Chondrocyte (in vitro differentiated cells): ENCODE data around the gene COPS4. TPM values are rescaled to one million over a fixed set of nuclear protein-coding genes. Genes with fewer than 3 reads are reported as not detected.

Experiments
- DNase-seq: peaks from one replicate; pipeline ENCODE4 v3.0.0; 2021; ENCODE audit warnings: mixed read lengths, low spot score
- H3K27ac Mint-ChIP-seq: one replicate; pipeline ENCODE4 v1.8.0; 2021; ENCODE audit warnings: mild to moderate bottlenecking, moderate library complexity, mixed read lengths; ENCODE audit not compliant: unreplicated experiment
- H3K27me3 Mint-ChIP-seq: 2 replicates; pipeline ENCODE4 v1.8.0; 2021; ENCODE audit warnings: low read depth, mixed read lengths
- H3K36me3 Mint-ChIP-seq: 2 replicates; pipeline ENCODE4 v1.8.0; 2021; ENCODE audit warnings: low read depth, mixed read lengths
- H3K4me1 Mint-ChIP-seq: 2 replicates; pipeline ENCODE4 v1.8.0; 2021; ENCODE audit warnings: low read depth, mild to moderate bottlenecking, mixed read lengths
- H3K4me3 Mint-ChIP-seq: one replicate; pipeline ENCODE4 v1.8.0; 2021; ENCODE audit warnings: mild to moderate bottlenecking, moderate library complexity, mixed read lengths; ENCODE audit not compliant: unreplicated experiment
- H3K9me3 Mint-ChIP-seq: 2 replicates; pipeline ENCODE4 v1.8.0; 2021; ENCODE audit warnings: low read depth, mixed read lengths
- total RNA-seq: library from RNA; stranded (reverse); gene quantifications from 3 replicates; pipeline ENCODE4 v1.2.1, GENCODE V29; 2021
- TF ChIP-seq, protein P1 (sequence below): fragments of 200-600 bp; sonication (generic); IDR thresholded peaks from 2 replicates; pipeline ENCODE4 v1.5.0; 2021; ENCODE audit warnings: antibody characterized with exemption, mild to moderate bottlenecking, moderate library complexity

COPS4 gene
- total RNA-seq, 1 donor from 2014 or later = 31.8 TPM

DNA sequence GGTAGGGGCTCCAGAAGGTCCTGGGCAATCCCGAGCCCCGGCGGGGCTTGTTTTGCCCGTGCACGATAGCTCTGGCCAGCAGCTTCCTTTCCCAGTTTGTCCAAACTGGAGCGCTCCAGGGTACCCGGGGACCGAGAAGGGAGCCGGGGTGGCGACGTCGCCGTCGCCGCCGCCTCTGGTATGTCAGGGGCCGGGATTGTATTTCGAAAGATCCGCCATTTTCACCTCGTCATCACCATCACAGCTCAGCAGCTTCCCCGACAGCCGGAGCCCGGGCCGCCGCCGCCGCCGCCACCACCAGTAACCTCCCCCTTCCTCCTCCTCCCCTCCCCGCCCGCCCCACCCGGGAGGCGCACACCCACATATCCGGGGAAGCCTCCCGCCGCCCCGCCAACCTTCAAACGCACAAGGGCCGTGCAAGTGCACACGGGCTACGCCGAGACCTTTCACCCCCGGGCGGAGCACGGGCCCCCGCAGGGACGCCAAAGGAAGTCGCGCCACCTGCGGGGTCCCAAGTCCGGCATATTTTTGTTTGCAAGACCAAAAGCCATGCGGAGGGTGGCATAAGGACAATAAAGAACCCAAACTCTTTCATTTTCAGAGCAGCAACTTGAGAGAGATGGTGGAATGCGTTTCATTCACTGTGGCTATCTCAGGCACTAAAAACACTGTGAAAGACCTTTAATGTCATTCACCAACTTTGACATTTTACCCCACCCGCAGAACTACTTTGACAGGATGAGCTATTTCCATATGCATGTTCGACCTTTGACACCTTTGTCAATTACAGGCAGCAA, 24.3 kb upstream of the COPS4 start, which contains the start of gene LIN54:
LIN54 (minus strand) TSS at position 302 of the 797 bp plus-strand sequence. CDS start 25,979 bp downstream, outside the sequence.
- Mint-ChIP-seq H3K4me3 (peak within 1 kb of the TSS; percentile 84), H3K27me3 (no peaks in the 10 kb centered on the region), H3K9me3 (no peaks in the 10 kb centered on the region), H3K4me1 (peaks cover 41% of the 10 kb centered on the region), H3K36me3 (no peaks in the 10 kb centered on the region), H3K27ac (peak within 1 kb of the TSS; percentile 96)
- no peak for DNase-seq
- TF ChIP-seq, protein P1, sequence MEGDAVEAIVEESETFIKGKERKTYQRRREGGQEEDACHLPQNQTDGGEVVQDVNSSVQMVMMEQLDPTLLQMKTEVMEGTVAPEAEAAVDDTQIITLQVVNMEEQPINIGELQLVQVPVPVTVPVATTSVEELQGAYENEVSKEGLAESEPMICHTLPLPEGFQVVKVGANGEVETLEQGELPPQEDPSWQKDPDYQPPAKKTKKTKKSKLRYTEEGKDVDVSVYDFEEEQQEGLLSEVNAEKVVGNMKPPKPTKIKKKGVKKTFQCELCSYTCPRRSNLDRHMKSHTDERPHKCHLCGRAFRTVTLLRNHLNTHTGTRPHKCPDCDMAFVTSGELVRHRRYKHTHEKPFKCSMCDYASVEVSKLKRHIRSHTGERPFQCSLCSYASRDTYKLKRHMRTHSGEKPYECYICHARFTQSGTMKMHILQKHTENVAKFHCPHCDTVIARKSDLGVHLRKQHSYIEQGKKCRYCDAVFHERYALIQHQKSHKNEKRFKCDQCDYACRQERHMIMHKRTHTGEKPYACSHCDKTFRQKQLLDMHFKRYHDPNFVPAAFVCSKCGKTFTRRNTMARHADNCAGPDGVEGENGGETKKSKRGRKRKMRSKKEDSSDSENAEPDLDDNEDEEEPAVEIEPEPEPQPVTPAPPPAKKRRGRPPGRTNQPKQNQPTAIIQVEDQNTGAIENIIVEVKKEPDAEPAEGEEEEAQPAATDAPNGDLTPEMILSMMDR = peak; percentile 30

DNA sequence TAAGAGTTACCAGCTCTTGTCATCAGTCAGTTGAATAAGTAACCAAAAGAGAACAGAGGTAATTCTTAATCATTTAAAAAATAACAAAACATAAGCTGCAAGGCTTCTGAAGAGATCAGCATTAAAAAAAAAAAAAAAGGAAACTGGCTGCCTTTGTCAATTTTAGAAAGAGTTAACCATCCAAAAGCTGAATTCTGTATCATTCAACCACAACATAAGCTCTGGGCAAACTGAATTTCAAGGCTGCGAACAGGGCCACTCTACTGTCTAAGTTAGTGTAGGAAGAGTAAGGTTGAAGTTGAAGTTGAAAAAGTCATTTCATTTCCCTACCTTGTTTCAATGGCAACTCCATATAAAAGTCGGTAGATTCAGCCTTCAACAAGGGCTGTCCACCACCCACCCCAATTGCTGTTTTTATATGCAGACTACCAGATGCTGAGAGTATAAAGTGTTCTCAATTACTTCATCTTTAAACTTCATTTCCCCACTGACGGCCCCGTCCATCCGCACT, 23.2 kb upstream of the COPS4 start:
- TF ChIP-seq, protein P1 = no peak
- H3K4me3 Mint-ChIP-seq = peak overlapping the region; percentile 84
- no peaks in the 10 kb centered on the region for H3K27me3 Mint-ChIP-seq

DNA sequence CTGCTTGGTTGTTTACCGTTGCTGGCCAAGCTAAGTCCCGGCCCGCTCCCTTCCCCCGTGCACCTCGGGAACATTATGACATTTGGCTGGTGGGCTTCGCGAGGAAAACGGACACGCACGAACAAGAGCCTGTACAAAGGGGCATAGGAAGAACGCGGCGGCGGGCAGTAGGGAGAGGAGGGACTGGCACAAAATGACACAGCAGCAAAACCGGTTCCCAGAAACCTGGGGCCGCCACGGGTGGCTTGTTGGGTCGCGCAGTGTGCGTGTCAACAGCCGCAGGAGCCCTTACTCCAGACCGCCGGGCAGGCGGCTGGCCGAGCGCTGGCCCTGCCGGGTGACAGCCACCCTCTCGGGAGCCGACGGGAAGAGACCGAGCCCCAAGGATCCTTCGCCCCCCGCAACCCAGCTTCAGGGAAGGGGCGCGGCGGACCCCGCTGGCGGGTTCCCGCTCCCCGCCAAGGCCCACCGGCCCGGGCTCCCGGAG, 22.7 kb upstream of the COPS4 start:
- Mint-ChIP-seq H3K27me3 (no peaks in the 10 kb centered on the region), H3K4me3 (peak overlapping the region; percentile 84), H3K9me3 (no peaks in the 10 kb centered on the region), H3K36me3 (no peaks in the 10 kb centered on the region), H3K4me1 (peaks cover 41% of the 10 kb centered on the region), H3K27ac (peak overlapping the region; percentile 96)
- DNase-seq = no peak
- TF ChIP-seq, protein P1 = no peak

More for the DNA sequence above, 23.2 kb upstream of the COPS4 start:
- DNase-seq = no peak
- no peaks in the 10 kb centered on the region for H3K36me3 Mint-ChIP-seq
- H3K27ac Mint-ChIP-seq = peak overlapping the region; percentile 96
- H3K9me3 Mint-ChIP-seq = no peaks in the 10 kb centered on the region
- H3K4me1 Mint-ChIP-seq = peaks cover 41% of the 10 kb centered on the region

DNA sequence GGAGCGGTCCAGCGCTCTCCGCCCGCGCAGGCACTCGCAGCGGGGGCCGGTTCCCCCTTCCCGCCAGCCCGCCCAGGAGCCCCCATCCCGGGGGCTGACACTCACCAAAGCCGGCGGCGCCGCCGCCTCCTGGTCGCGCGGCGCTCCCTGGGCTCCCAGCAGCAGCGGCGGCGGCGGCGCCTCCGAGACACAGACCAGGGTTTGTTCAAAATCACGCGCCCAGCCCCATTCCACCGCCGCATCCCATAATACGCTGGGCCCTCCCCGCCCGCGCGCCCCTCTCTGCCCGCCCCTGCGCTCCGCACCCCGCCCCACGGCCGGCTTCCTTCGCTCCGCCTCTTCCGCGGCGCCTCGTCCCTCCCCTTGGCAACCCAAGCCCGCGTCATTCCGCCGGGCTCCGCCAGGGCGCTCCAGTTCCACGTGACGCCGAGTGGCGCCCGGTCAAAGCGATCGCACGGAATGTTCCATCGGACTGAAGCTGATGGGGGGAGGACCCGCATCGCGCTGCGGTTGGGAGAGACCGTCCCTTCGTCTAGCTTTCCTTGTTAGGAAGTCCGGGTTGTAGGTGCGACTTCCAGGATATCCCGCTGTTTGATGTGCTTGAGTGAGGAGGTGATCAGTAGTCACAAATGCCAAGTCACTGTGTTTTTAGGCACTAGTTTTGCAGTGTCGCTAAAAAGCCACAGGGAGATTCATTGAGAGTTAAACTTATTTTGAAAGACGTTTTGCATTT, 22.1 kb upstream of the COPS4 start:
- TF ChIP-seq, protein P1 = peak; percentile 64
- no peaks in the 10 kb centered on the region for H3K36me3 Mint-ChIP-seq
- DNase-seq = peak; percentile 98
- H3K27me3 Mint-ChIP-seq = no peaks in the 10 kb centered on the region
- H3K4me3 Mint-ChIP-seq = peak overlapping the region; percentile 94
- peak overlapping the region; percentile 98 for H3K27ac Mint-ChIP-seq
- no peaks in the 10 kb centered on the region for H3K9me3 Mint-ChIP-seq
- H3K4me1 Mint-ChIP-seq = peaks cover 40% of the 10 kb centered on the region

DNA sequence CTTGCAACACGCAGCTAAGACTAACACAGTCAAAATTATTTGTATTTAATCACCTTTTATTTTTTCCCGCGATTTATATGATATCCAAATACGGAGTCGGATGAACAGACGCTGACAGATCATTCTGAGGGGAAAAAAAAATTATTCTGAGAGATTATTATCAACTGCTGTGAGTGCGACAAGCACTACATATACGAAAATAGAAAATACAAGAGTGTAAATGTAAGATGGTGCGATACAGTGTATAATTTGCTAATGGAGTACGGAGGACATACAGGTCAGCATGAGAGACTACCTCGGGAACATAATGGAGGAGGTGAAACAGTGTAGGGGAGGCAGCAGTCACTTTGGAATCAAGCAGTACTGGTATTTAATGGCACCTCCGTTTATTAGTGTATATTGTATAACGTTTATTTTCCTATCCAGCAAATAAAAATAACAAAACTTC, 21.5 kb upstream of the COPS4 start:
- Mint-ChIP-seq H3K27ac (peak overlapping the region; percentile 98), H3K4me3 (peak overlapping the region; percentile 94), H3K27me3 (no peaks in the 10 kb centered on the region), H3K36me3 (no peaks in the 10 kb centered on the region), H3K9me3 (no peaks in the 10 kb centered on the region), H3K4me1 (peaks cover 36% of the 10 kb centered on the region)
- TF ChIP-seq, protein P1 = no peak
- DNase-seq = no peak
